G401 (cell line): ENCODE results near the gene USP28. TPM values are rescaled to one million over a fixed set of nuclear protein-coding genes. Genes with fewer than 3 reads are reported as not detected.
A peak's percentile ranks its signal among the peaks of the same experiment; 100 is the strongest.

Experiments used
- DNase-seq: peaks from one replicate; pipeline ENCODE4 v3.0.0-alpha.2; 2015; ENCODE audit warnings: low spot score
- in situ Hi-C: cut with HindIII; loops from 2 replicates; pipeline ENCODE4 v1.10.0; 2016; ENCODE audit warnings: low sequenced_read_pairs, mixed read lengths
- total RNA-seq: library from RNA; depleted of rRNA; stranded (reverse); fragments of >200 nt; shearing (Covaris generic); gene quantifications from 2 replicates; pipeline ENCODE4 v1.2.3, GENCODE V29; 2014

The USP28 gene
- total RNA-seq, 1 experiment from 2014 or later, result 40.4 TPM

DNA sequence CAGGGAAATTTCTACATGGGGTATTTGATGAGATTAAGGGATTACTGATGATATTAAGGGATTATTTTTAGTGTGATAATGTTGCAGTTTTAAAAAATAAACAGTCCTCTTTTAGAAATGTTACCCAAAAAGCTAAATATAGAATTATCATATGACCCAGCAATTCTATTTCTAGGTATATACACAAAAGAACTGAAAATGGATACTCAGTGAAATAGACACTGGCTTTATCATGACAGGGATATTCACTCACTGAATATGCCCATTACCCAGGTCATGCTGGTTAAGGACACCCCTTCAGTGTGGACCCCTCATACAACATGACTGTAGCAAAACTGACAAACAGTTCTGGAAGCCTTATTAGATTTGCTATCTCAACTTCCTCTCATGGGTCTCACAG lies 27.8 kb downstream of the USP28 start:
- DNase-seq, result no peak
- in situ Hi-C loops, result no loop called here

GRCh38 chr11:113847111-113847510 lies 28.3 kb downstream of the USP28 start:
- in situ Hi-C loops, result no loop called here
- no peak for DNase-seq

DNA sequence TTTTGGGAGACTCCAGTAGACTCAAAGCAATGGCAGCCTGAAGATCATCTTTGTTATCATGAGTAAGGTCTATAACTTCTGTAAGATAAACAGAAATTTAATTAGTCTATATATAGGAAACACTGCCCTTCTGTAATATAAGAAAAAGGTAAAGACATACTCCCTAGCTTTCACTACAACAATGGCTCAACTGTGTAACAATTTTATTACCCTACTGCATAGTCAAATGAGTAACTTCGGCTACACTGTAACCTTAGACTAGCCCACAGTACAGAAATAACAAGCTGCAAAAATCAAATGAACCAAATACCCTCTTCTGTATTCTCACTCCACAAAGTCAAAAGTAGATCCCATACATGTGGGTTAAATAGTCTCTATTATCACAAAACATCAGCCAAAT lies 33.7 kb downstream of the USP28 start:
- DNase-seq, result no peak
- in situ Hi-C loops, result no loop called here

DNA sequence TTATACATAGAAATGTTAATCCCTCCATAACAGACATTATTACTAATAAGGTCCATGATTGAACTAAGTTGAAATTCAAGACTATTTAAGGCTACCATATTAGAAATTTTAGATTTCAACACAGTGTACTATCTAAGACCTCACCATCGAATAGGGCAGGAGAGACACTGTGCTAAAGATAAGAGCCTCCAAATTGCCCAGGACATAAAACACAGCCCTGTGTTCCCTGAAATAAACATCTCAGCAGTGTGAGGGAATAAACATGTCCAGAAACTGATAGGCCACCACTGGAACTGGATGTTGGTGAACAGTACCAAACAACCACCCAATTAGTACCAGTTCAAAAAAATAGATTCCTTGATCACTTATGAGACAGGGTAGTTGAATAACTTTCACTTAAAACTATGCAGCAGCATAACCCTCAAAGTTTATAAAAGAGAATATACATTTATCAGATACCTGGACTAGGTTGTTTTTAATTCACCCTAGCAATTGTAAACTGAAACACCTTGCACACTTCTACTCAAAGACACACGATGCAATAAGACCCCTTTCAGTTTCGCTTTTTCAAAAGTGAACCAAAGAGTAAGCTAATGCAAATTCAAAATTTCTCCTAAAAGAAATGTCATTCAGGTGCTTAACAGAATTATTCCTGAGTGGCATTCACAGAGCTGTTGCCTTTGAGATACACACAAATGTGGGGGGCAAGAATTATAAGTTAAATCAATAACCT lies 34.3 kb downstream of the USP28 start:
- DNase-seq, result no peak
- in situ Hi-C loops, result no loop called here

DNA sequence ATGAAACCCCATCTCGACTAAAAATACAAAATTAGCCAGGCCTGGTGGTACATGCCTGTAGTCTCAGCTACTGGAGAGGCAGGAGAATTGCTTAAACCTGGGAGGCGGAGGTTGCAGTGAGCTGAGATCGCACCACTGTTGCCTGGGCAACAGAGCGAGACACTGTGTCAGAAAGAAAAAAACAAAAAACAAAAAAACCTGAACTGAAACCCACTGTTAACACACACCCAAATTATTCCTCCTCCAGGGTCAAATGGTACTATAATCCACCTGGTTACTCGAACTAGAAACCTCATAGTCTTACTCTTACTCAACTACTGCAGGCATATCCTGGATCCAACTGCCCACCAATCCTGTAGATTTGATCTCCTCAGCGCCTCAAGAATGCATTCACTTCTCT lies 35.5 kb downstream of the USP28 start:
- in situ Hi-C loops, result no loop called here

GRCh38 chr11:113838005-113838404 lies 37.4 kb downstream of the USP28 start:
- DNase-seq, result no peak
- in situ Hi-C loops, result no loop called here

More for the DNA sequence above, 35.5 kb downstream of the USP28 start:
- no peak for DNase-seq

DNA sequence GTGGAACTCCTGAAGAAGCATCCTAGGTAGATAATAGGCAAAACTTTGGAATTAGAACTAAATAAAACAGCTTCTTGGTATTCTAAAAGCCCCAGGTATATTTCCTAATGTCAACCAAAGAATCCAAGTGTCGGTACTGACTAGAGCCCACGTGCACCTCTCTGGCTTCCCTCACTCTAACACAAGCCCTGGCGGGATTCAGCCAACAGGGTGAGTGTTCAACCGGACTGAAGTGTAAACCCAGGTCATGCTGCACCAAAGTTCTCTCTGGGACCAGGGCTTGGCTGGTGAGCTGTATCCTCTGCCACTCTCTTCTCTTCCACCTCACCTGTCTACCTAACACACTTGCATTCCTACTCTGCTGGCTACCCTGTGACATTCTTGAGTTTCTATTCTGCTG lies 40.1 kb downstream of the USP28 start:
- DNase-seq, result no peak
- in situ Hi-C loops, result no loop called here

- in situ Hi-C loops, result no loop called here
- peak; percentile 28 for DNase-seq
Observed at GRCh38 chr11:113833151-113833550, 42.2 kb downstream of the USP28 start.

DNA sequence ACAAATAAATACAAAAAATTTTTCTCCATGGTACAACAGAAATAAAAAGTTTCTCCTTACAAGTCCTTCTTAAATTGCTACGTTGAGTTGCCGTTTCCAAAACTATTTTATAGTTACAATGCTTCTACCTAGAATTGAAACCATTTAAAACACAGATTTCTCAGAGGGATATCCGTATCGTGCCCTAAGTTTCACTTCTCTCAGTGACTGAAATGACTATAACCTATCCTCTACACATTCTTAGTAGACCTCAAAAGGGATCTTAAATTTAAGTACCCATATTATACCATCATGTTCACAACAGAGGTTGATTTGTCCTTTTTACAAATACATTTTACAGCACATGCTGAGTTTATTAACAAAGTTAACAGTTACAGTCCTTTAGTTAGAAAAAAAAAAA lies 44.1 kb downstream of the USP28 start:
- in situ Hi-C loops, result no loop called here
- no peak for DNase-seq

DNA sequence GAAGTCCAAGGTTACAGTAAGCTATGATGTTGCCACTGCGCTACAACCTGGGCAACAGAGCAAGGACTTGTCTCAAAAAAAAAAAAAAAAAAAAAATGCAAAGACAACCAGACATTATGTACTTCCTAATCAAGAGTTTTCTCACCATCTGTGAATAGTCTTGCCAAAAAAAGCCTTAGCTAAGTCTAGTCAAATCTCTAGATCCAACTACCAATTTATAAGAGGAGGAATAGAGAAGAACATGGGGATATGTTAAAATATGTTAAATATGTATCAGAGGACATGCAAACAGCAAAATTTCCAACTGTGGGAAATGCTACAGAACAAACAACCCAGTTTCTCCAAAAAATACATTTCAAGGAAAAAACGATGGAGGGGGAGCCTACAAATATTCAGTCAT lies 45.6 kb downstream of the USP28 start:
- DNase-seq, result no peak
- in situ Hi-C loops, result no loop called here

GRCh38 chr11:113828191-113828590 lies 47.2 kb downstream of the USP28 start:
- in situ Hi-C loops, result no loop called here
- peak; percentile 95 for DNase-seq

GRCh38 chr11:113827477-113827876 lies 47.9 kb downstream of the USP28 start:
- DNase-seq, result no peak
- in situ Hi-C loops, result no loop called here

DNA sequence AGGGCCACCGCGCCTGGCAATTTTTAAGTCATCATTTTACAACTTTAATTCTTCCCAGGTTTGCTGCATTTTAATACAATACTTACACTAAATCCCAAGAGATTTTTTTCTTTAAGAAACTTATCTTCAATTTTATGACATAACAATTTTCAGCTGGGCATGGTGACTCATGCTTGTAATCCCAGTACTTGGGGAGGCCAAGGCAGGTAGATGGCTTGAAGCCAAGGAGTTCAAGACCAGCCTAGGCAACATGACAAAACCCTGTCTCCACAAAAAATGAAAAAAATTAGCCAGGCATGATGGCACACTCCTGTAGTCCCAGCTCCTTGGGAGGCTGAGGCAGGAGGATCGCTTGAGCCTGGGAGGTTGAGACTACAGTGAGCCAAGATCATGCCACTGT lies 56.9 kb downstream of the USP28 start:
- in situ Hi-C loops, result no loop called here
- no peak for DNase-seq

GRCh38 chr11:113817626-113818025 lies 57.7 kb downstream of the USP28 start:
- no peak for DNase-seq
- in situ Hi-C loops, result no loop called here

- DNase-seq, result no peak
- in situ Hi-C loops, result no loop called here
Observed at GRCh38 chr11:113817162-113817561, 58.2 kb downstream of the USP28 start.

DNA sequence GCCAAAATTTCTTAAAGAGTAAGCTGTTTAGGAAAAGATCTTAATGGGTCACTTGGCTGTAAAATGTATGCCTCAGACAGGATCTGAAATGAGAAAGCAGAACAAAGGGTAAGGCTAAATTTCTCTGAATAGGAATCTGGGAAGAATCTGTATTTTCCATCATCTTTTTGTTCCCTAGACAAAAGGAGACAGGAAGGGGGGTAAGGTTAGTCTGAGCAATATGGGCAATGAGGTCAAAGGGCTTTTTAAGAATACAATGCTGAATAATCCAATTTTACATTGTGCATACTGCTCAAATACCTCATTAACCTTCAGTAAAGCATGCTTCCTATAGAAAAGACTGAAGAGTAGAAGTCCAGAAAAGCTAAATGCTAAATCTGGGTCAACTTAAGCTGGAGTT lies 61.2 kb downstream of the USP28 start:
- no peak for DNase-seq
- in situ Hi-C loops, result no loop called here

DNA sequence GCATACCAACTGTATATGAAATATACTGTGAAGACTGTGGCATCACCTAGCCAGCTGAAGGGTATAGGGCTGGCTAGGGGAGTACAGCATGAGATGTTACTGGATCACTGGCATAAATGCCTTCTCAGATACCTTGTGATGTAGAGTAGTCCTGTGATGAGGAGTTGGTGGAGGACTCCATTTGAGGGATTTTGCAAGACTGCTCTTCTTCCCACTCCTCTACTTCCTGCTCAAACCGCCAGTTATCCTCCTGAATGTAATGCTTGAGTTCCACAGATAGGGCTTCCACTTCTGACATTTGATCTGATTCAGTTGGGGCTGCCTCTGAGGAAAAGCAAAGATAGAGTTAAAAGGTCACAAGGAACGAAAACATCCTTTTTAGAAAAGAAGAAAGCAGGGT lies 66.4 kb downstream of the USP28 start:
- in situ Hi-C loops, result no loop called here
- no peak for DNase-seq

GRCh38 chr11:113806406-113806805 lies 69.0 kb downstream of the USP28 start:
- peak; percentile 32 for DNase-seq
- in situ Hi-C loops, result no loop called here

DNA sequence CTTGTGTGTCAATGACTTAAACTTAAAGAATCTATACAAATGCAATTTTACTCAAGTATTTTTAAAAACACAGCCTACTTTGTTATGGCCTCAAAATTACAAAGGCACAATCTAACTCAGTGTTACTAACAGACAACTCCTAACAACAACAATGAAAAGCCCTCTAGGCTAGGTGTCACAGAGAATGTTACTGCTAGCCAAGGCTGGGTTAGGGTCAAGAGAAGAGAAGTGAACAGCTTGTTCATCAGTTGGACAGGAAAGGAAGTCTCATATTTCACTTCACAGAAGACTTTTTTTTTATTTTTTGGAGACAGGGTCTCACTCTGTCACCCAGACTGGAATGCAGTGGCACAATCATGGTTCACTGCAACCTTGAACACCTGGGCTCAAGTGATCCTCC lies 69.7 kb downstream of the USP28 start:
- in situ Hi-C loops, result no loop called here
- DNase-seq, result no peak

- in situ Hi-C loops, result no loop called here
- no peak for DNase-seq
Observed at GRCh38 chr11:113802621-113803020, 72.8 kb downstream of the USP28 start.

DNA sequence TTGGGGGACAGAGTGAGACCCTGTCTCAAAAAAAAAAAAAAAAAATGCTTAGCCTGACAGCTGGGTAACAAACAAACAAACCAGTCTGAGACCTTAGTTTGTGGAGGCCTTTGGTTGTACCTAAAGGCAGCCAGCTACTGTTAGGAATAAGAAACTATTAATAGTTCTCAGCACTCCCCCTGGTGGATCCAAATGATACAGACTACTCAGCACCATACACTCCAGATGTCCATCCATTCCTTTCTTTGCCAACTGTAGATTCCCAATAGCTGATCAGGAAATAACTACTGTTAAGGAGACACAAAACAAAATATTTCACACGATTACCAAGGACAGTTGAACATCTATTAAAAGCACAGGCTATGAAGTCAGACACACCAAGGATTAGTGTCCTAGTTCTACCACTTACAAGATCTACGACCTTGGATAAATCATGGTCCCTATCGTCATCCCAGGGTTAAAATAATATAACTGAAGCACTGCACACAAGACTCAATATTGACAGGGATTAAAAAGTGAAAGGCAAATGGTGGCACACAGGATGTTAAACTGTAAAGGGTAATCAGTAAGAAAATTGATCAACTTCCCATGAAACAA lies 78.6 kb downstream of the USP28 start:
- in situ Hi-C loops, result no loop called here
- DNase-seq, result peak; percentile 82
